H4 (cell line): Measurements from ENCODE around the gene VNN1. TPM values are rescaled to one million over a fixed set of nuclear protein-coding genes. Genes with fewer than 3 reads are reported as not detected.
A peak's percentile ranks its signal among the peaks of the same experiment; 100 is the strongest.
"Not testable (repeated sequence)": the region's sequence is repeated elsewhere in the genome, so short reads cannot be mapped to it uniquely, and the experiment has no call there.

Source experiments
- DNase-seq: peaks from one replicate; pipeline ENCODE4 v3.0.0-alpha.2; 2015; ENCODE audit warnings: low spot score
- total RNA-seq: library from RNA; depleted of rRNA; stranded (reverse); fragments of >200 nt; shearing (Covaris generic); gene quantifications from 2 replicates; pipeline ENCODE4 v1.2.3, GENCODE V29; 2014

VNN1 gene
- total RNA-seq, 1 experiment from 2014 or later = not detected

- DNase-seq = peak; percentile 33
Observed at GRCh38 chr6:132673376-132674094, 40.3 kb downstream of the VNN1 start.

- no peak for DNase-seq
Observed at GRCh38 chr6:132671295-132671694, 42.6 kb downstream of the VNN1 start.

GRCh38 chr6:132669690-132670291 lies 44.1 kb downstream of the VNN1 start:
- DNase-seq = peak; percentile 39

GRCh38 chr6:132666118-132666517 lies 47.7 kb downstream of the VNN1 start:
- DNase-seq = no peak

GRCh38 chr6:132664309-132665034 lies 49.4 kb downstream of the VNN1 start:
- DNase-seq = no peak

- DNase-seq = no peak
Observed at GRCh38 chr6:132663661-132664060, 50.2 kb downstream of the VNN1 start.

- no peak for DNase-seq
Observed at GRCh38 chr6:132661906-132662305, 51.9 kb downstream of the VNN1 start.

GRCh38 chr6:132659082-132659481 lies 54.8 kb downstream of the VNN1 start, which contains the start of gene TAAR1:
Gene TAAR1, minus strand, starts transcription at chr6:132659182. Its CDS starts 13,179 bp downstream, at chr6:132646003.
- no peak for DNase-seq

GRCh38 chr6:132651062-132651461 lies 62.8 kb downstream of the VNN1 start:
- no peak for DNase-seq

- DNase-seq = no peak
Observed at GRCh38 chr6:132650429-132650828, 63.4 kb downstream of the VNN1 start.

GRCh38 chr6:132648828-132649227 lies 65.0 kb downstream of the VNN1 start:
- no peak for DNase-seq

- peak; percentile 70 for DNase-seq
Observed at GRCh38 chr6:132648356-132648755, 65.5 kb downstream of the VNN1 start.

GRCh38 chr6:132643547-132643946 lies 70.3 kb downstream of the VNN1 start:
- DNase-seq = no peak

GRCh38 chr6:132637135-132637534 lies 76.7 kb downstream of the VNN1 start:
- DNase-seq = not testable (repeated sequence)

GRCh38 chr6:132635906-132636305 lies 77.9 kb downstream of the VNN1 start:
- not testable (repeated sequence) for DNase-seq

- not testable (repeated sequence) for DNase-seq
Observed at GRCh38 chr6:132635288-132635687, 78.6 kb downstream of the VNN1 start.

GRCh38 chr6:132634796-132635195 lies 79.1 kb downstream of the VNN1 start:
- no peak for DNase-seq

- no peak for DNase-seq
Observed at GRCh38 chr6:132633362-132633761, 80.5 kb downstream of the VNN1 start.
